Sigmoid colon (tissue), 7 donors: ENCODE results near the gene RAB40B. TPM values are rescaled to one million over a fixed set of nuclear protein-coding genes. Genes with fewer than 3 reads are reported as not detected.

Experiments
- DNase-seq: peaks from one replicate; pipeline ENCODE4 v3.0.0-alpha.2; 2019
- H3K27ac ChIP-seq, 4 donors: fragments of 200-600 bp; sonication (generic); one replicate each; pipeline ENCODE4 v1.5.1; 2016 to 2019; ENCODE audit warnings: mild to moderate bottlenecking in 1 of 4
- H3K27me3 ChIP-seq, 3 donors: fragments of 200-600 bp; sonication (generic); one replicate each; pipeline ENCODE4 v1.5.1; 2019; ENCODE audit warnings: mild to moderate bottlenecking in 1 of 3
- H3K36me3 ChIP-seq, 4 donors: fragments of 200-600 bp; sonication (generic); one replicate each; pipeline ENCODE4 v1.5.1; 2016 to 2019
- H3K4me1 ChIP-seq, 4 donors: fragments of 200-600 bp; sonication (generic); one replicate each; pipeline ENCODE4 v1.5.1; 2017 to 2019
- H3K4me3 ChIP-seq, 4 donors: fragments of 200-600 bp; sonication (generic); one replicate each; pipeline ENCODE4 v1.5.1; 2017 to 2019; ENCODE audit warnings: mild to moderate bottlenecking in 2 of 4, moderate library complexity in 1 of 4
- H3K9me3 ChIP-seq, 4 donors: fragments of 200-600 bp in 3 of 4; sonication (generic) in 3 of 4; one replicate each; pipeline versions ENCODE4 v1.5.1 to v1.6.1; 2013 to 2019
- EP300 ChIP-seq, 4 donors: sonication (generic); formaldehyde crosslinking; IDR thresholded peaks; one replicate each; pipeline ENCODE4 v1.6.1; 2017; ENCODE audit warnings: antibody characterized with exemption in 4 of 4
- POLR2A ChIP-seq, 2 donors: fragments of 450-650 bp; IDR thresholded peaks; one replicate each; pipeline ENCODE4 v1.6.1; 2016; ENCODE audit warnings: antibody characterized with exemption in 2 of 2, mild to moderate bottlenecking in 2 of 2, moderate library complexity in 2 of 2
- POLR2AphosphoS5 ChIP-seq, 4 donors: sonication (generic); formaldehyde crosslinking; IDR thresholded peaks; one replicate each; pipeline ENCODE4 v1.6.1; 2017; ENCODE audit warnings: antibody characterized with exemption in 4 of 4
- WGBS, 2 donors: extraction: QIAGEN DNeasy Blood & Tissue Kit; methylation state at CpG; one replicate each; pipeline ENCODE4 v1.1.7; 2013; 5-methylcytosine and 5-hydroxymethylcytosine counted together
- intact Hi-C: fragments of 100-400 bp; cut with DNase I; formaldehyde crosslinking; loops from one replicate; pipeline ENCODE4 v1.15.1; 2023
- polyA plus RNA-seq, 3 donors: library from polyadenylated mRNA; stranded (reverse); fragments of 200-250 nt; gene quantifications; one replicate each; pipeline ENCODE4 v1.2.3, GENCODE V29; 2013
- total RNA-seq, 4 donors: library from RNA; depleted of rRNA; stranded (reverse); fragments of >200 nt; gene quantifications; one replicate each; pipeline ENCODE4 v1.1.0, GENCODE V29; 2016
- TF ChIP-seq, protein P1 (sequence below), 4 experiments: fragments of 450-650 bp in 3 of 4; fragments of 200-600 bp in 1 of 4; IDR thresholded peaks; one replicate each; pipeline ENCODE4 v1.5.1; 2016 to 2019; ENCODE audit warnings: antibody characterized with exemption in 4 of 4, mild to moderate bottlenecking in 3 of 4, moderate library complexity in 2 of 4
- donor health status: healthy with polysubstance abuse.
- donor health status: Bipolar disorder and iron deficiency.
- donor health status: healthy.

The RAB40B gene
- total and polyA plus RNA-seq, 7 donors, result 11.7 to 32.7 (median 23.2) TPM

DNA sequence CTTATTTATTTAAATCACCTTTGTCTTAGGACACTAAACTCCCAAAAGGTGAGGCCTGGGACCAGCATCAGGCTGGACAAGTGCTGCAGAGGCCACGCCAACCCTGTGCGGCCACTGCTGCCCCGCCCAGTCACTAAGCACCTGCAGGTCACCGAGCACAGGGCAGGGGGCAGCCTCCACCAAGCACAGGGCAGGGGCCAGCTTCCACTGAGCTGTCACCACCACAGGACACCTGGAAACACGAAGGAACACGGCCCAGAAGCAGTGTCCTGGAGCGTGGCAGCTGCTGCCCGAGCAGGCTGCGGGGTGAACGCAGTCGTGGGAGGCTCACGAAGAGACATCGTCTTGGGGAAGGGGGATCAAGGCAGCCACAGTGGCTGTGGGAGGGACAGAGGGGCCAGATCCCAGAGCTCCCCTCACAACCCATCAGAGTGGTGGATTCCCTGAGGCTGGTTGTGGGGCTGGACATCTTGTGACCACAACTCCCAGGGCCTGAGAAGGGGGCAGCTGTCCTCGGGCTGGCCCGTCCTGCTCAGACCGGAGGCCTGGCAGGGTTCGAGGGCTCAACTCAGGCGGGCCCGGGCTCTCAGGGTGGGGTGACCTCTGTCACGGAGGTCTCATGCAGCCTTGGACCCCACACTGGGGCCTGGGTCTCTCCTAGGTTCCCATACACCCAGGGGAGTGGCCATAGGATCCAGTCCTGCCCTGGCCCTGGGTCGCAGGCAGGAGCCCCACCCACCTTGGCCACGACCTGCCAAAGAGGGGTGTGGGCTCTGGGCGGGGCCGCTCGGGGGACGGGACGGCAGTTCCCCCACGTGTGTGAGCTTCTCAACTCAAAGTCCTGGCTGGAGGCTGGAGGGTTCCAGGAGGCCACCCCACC is 18.7 kb downstream of the RAB40B start:
- H3K27ac ChIP-seq, result no peak overlapping the region
- DNase-seq, result no peak
- no peak overlapping the region for H3K4me3 ChIP-seq
- intact Hi-C loops, result no loop called here
- TF ChIP-seq POLR2AphosphoS5 (IDR thresholded peaks at IDR 0.05) (no peak), EP300 (IDR thresholded peaks at IDR 0.05) (no peak), POLR2A (IDR thresholded peaks at IDR 0.05) (no peak)
- TF ChIP-seq, protein P1, sequence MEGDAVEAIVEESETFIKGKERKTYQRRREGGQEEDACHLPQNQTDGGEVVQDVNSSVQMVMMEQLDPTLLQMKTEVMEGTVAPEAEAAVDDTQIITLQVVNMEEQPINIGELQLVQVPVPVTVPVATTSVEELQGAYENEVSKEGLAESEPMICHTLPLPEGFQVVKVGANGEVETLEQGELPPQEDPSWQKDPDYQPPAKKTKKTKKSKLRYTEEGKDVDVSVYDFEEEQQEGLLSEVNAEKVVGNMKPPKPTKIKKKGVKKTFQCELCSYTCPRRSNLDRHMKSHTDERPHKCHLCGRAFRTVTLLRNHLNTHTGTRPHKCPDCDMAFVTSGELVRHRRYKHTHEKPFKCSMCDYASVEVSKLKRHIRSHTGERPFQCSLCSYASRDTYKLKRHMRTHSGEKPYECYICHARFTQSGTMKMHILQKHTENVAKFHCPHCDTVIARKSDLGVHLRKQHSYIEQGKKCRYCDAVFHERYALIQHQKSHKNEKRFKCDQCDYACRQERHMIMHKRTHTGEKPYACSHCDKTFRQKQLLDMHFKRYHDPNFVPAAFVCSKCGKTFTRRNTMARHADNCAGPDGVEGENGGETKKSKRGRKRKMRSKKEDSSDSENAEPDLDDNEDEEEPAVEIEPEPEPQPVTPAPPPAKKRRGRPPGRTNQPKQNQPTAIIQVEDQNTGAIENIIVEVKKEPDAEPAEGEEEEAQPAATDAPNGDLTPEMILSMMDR (IDR thresholded peaks at IDR 0.05), result no peak
- H3K27me3 ChIP-seq, result no peaks in the 10 kb centered on the region
- 51 to 82% methylated on average over 28 of the region's 28 CpGs for WGBS, 2 donors
- H3K9me3 ChIP-seq, result peaks cover 0 to 4% (median 0%) of the 10 kb centered on the region in 4 donors
- H3K36me3 ChIP-seq, result no peaks in the 10 kb centered on the region
- no peaks in the 10 kb centered on the region for H3K4me1 ChIP-seq

DNA sequence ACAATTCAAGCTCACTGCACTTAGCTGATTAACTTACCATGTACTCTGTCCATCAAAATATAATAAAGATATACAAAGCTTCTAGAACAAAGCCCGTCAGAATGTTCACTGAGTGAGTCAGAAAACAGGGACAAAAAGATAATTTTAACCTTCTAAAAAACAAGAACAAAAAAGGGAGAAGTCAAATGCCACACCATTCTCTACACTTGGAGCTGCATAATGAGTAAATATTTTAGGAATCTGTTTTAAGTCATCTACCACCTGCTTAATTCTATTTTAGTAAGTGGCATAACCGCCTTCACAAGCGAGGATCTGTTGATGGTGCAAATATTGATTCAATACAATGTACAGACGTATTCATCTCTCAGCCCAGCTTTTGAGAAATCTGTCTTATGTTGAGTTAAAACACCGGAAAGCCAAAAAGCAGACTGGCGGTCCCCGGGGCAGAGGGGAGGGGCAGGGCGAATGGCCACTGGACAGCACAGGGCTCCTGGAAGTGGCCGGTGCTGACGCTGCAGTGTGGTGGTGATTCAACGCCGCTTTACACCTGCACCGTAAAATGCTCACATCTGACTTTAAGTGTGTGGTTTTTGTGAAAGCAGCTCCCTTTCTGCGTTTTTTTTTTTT is 20.1 kb downstream of the RAB40B start:
- Histone ChIP-seq H3K4me3 (no peak overlapping the region), H3K4me1 (no peaks in the 10 kb centered on the region), H3K9me3 (peaks cover 0 to 4% (median 0%) of the 10 kb centered on the region in 4 donors), H3K36me3 (no peaks in the 10 kb centered on the region), H3K27ac (no peak overlapping the region), H3K27me3 (no peaks in the 10 kb centered on the region)
- intact Hi-C loops, result no loop called here
- 81 to 86% methylated on average over 14 of the region's 14 CpGs for WGBS, 2 donors
- TF ChIP-seq POLR2AphosphoS5 (IDR thresholded peaks at IDR 0.05) (no peak), POLR2A (IDR thresholded peaks at IDR 0.05) (no peak), EP300 (IDR thresholded peaks at IDR 0.05) (no peak)
- TF ChIP-seq, protein P1 (IDR thresholded peaks at IDR 0.05), result no peak
- no peak for DNase-seq

DNA sequence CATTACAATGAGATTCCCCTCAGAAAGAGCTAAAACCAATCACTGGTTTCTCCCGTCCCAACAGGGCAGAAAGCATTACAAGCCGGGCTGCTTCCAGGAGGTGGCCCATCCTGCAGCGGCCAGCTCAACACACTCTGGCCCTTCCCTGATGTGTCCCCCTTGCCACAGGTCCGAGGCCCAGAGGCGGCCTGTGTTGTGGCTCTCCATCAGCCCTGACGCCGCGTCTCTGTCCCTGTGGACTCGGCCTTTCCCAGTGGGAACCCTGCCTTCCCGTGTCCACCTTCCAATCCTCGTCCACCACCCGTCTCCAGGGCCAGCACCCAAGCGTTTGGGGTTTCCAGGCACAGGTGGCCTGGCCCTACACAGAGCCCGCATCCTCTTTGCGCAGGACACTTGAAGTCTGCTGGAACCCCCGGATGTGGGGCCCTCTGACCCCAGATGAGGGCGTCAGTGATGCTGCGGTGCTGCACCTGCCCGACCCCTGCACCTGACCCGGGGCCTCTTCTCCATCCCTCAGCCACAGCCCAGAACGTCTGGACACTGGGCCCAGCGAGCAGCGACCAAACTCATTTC is 21.1 kb downstream of the RAB40B start:
- no peak overlapping the region for H3K4me3 ChIP-seq
- H3K27me3 ChIP-seq, result no peaks in the 10 kb centered on the region
- no peaks in the 10 kb centered on the region for H3K36me3 ChIP-seq
- DNase-seq, result no peak
- WGBS, 2 donors, result 88 to 89% methylated on average over 23 of the region's 23 CpGs
- no peaks in the 10 kb centered on the region for H3K4me1 ChIP-seq
- H3K27ac ChIP-seq, result no peak overlapping the region
- H3K9me3 ChIP-seq, result peaks cover 0 to 4% (median 0%) of the 10 kb centered on the region in 4 donors
- intact Hi-C loops, result no loop called here
- no peak for TF ChIP-seq POLR2A (IDR thresholded peaks at IDR 0.05)
- TF ChIP-seq, protein P1 (IDR thresholded peaks at IDR 0.05), result no peak
- TF ChIP-seq POLR2AphosphoS5 (IDR thresholded peaks at IDR 0.05), result no peak
- no peak for TF ChIP-seq EP300 (IDR thresholded peaks at IDR 0.05)

DNA sequence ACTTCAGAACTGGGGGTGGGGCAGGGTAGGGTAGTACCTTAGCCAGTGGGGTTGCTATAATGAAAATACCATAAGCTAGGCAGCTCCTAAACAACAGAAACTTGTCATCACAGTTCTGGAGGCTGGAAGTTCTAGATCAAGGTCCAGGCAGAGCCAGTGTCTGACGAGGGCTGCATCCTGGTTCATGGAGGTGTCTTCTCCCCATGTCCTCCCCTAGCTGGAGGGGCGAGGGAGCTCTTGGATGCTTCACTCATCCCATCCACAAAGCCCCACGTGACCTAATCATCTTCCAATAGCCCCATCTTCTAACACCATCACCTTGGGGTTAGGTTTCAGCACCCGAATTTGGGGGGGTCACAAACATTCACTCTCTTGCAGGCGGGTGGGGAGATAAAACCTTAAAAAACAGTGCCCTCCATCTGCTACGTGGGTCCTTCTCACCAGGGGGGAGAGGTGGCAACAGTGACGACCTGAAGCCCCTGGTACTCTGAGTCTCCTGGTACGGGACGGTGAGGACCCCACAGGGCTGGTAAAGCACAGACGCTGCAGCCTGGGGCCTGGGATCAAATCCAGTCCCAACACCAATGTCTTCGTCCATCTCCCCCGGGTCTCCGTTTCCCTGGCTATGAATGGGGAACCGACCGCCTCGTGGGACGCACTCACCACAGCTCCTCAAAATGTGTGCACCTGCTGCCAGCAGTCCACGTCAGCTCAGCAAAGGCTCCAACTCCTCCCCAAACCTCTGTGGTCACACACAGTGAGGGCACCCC is 22.8 kb downstream of the RAB40B start:
- intact Hi-C loops, result no loop called here
- no peaks in the 10 kb centered on the region for H3K36me3 ChIP-seq
- WGBS, 2 donors, result 81 to 84% methylated on average over 18 of the region's 18 CpGs
- DNase-seq, result no peak
- H3K9me3 ChIP-seq, result no peaks in the 10 kb centered on the region
- no peak overlapping the region for H3K4me3 ChIP-seq
- TF ChIP-seq EP300 (IDR thresholded peaks at IDR 0.05) (no peak), POLR2AphosphoS5 (IDR thresholded peaks at IDR 0.05) (no peak), POLR2A (IDR thresholded peaks at IDR 0.05) (no peak)
- TF ChIP-seq, protein P1 (IDR thresholded peaks at IDR 0.05), result no peak
- H3K27ac ChIP-seq, result no peak overlapping the region
- no peaks in the 10 kb centered on the region for H3K4me1 ChIP-seq
- no peaks in the 10 kb centered on the region for H3K27me3 ChIP-seq
